A549 (cell line): Measurements from ENCODE around the gene EPHB1. TPM values are rescaled to one million over a fixed set of nuclear protein-coding genes. Genes with fewer than 3 reads are reported as not detected.

Experiments used
- ATAC-seq, 2 experiments: fragments of 200-7000 bp in 1 of 2; fragments of >200 bp in 1 of 2; cut with Nextera tagmentation in 1 of 2; cut with Tn5 transposase in 1 of 2; 3 replicates each; pipeline versions ENCODE4 v1.8.0 to v1.9.1; 2018 to 2020; ENCODE audit warnings: mild to moderate bottlenecking in 1 of 2, moderate library complexity in 1 of 2
- CTCF ChIA-PET: fragments of 300-600 bp; sonication (Branson Sonifier 250); formaldehyde crosslinking; extraction: SDS; loops from one replicate; lab custom pipeline; 2021; ENCODE audit warnings: antibody characterized with exemption, inconsistent platforms; lab: Yijun Ruan, JAX
- POLR2A ChIA-PET: fragments of 350-600 bp; formaldehyde crosslinking; extraction: SDS; loops from one replicate; lab custom pipeline; 2021; ENCODE audit warnings: antibody characterized with exemption, inconsistent platforms; lab: Yijun Ruan, JAX
- DNase-seq, 2 experiments: peaks; one replicate each; pipeline versions ENCODE4 v3.0.0 to v3.0.0-alpha.2; 2011 to 2016; ENCODE audit warnings: low read depth in 1 of 2, low spot score in 1 of 2
- FAIRE-seq: peaks from 2 replicates; lab custom pipeline; 2011; peaks lifted over from hg19 to GRCh38; lab: Jason Lieb, UNC
- H3K27ac ChIP-seq, 2 experiments: fragments of >200 bp; sonication (Bioruptor Twin); formaldehyde crosslinking; 3 replicates each; pipeline ENCODE4 v1.5.1; 2016 to 2017
- H3K4me1 ChIP-seq: fragments of >200 bp; sonication (Bioruptor Twin); formaldehyde crosslinking; 3 replicates; pipeline ENCODE4 v1.6.1; 2016
- H3K4me2 ChIP-seq: fragments of >200 bp; sonication (Bioruptor Twin); formaldehyde crosslinking; 3 replicates; pipeline ENCODE4 v1.6.1; 2016
- H3K4me3 ChIP-seq: fragments of >200 bp; sonication (Bioruptor Twin); formaldehyde crosslinking; 3 replicates; pipeline ENCODE4 v1.5.1; 2016
- H3K9me3 ChIP-seq: fragments of >200 bp; sonication (Bioruptor Twin); formaldehyde crosslinking; 3 replicates; pipeline ENCODE4 v1.6.1; 2016
- BHLHE40 ChIP-seq: IDR thresholded peaks from 2 replicates; pipeline ENCODE4 v1.6.1; 2012; ENCODE audit warnings: low read depth, low read length, inconsistent platforms
- CBX2 ChIP-seq: fragments of 200-600 bp; sonication (generic); IDR thresholded peaks from 2 replicates; pipeline ENCODE4 v1.6.1; 2016; ENCODE audit warnings: low read depth, mild to moderate bottlenecking, borderline replicate concordance
- CBX8 ChIP-seq: fragments of 200-600 bp; sonication (generic); IDR thresholded peaks from 2 replicates; pipeline ENCODE4 v1.6.1; 2016
- CHD4 ChIP-seq: fragments of 200-600 bp; sonication (generic); IDR thresholded peaks from 2 replicates; pipeline ENCODE4 v1.6.1; 2016; ENCODE audit warnings: antibody characterized with exemption, mild to moderate bottlenecking, borderline replicate concordance
- EHF ChIP-seq: fragments of 250-450 bp; sonication (Bioruptor Pico); IDR thresholded peaks from 2 replicates; pipeline ENCODE4 v1.5.0; 2020; ENCODE audit warnings: mild to moderate bottlenecking
- EHMT2 ChIP-seq: fragments of 200-600 bp; sonication (generic); IDR thresholded peaks from 2 replicates; pipeline ENCODE4 v1.6.1; 2016; ENCODE audit warnings: antibody characterized with exemption, low read depth, mild to moderate bottlenecking, moderate library complexity
- ESRRA ChIP-seq: fragments of 150-350 bp; IDR thresholded peaks from 2 replicates; pipeline ENCODE4 v1.6.1; 2014; ENCODE audit warnings: mild to moderate bottlenecking, low read length, borderline replicate concordance
- FOSL2 ChIP-seq, 2 experiments: fragments of 450-650 bp in 1 of 2; fragments of >200 bp in 1 of 2; sonication (Bioruptor Twin) in 1 of 2; formaldehyde crosslinking; IDR thresholded peaks; 2 replicates each; pipeline versions ENCODE4 v1.5.0 to v1.6.1; 2016 to 2020; ENCODE audit warnings: mild to moderate bottlenecking in 1 of 2, moderate library complexity in 1 of 2
- HDAC2 ChIP-seq: fragments of 200-600 bp; sonication (generic); IDR thresholded peaks from 2 replicates; pipeline ENCODE4 v1.6.1; 2016
- HMGXB4 ChIP-seq: fragments of 250-450 bp; sonication (Bioruptor Pico); IDR thresholded peaks from 2 replicates; pipeline ENCODE4 v1.5.0; 2021; ENCODE audit warnings: mild to moderate bottlenecking, moderate library complexity, borderline replicate concordance
- HOXA7 ChIP-seq: fragments of 250-450 bp; sonication (Bioruptor Pico); IDR thresholded peaks from 2 replicates; pipeline ENCODE4 v1.5.0; 2020; ENCODE audit warnings: mild to moderate bottlenecking, moderate library complexity
- HOXB13 ChIP-seq: fragments of 250-450 bp; sonication (Bioruptor Pico); IDR thresholded peaks from 2 replicates; pipeline ENCODE4 v1.5.0; 2020; ENCODE audit warnings: low read depth, mild to moderate bottlenecking, moderate library complexity
- HOXB5 ChIP-seq: fragments of 250-450 bp; sonication (Bioruptor Pico); IDR thresholded peaks from 2 replicates; pipeline ENCODE4 v1.5.0; 2020; ENCODE audit warnings: mild to moderate bottlenecking, moderate library complexity
- JUN ChIP-seq, 2 experiments: fragments of >200 bp; sonication (Bioruptor Twin); formaldehyde crosslinking; IDR thresholded peaks; 2 replicates in 1 of 2; 3 replicates in 1 of 2; pipeline ENCODE4 v1.6.1; 2016 to 2017
- MAFK ChIP-seq: fragments of 450-650 bp; IDR thresholded peaks from 2 replicates; pipeline ENCODE4 v1.6.1; 2014; ENCODE audit not compliant: partially characterized antibody
- MAX ChIP-seq: IDR thresholded peaks from 2 replicates; pipeline ENCODE4 v1.6.1; 2012
- NFE2L2 ChIP-seq: fragments of 150-350 bp; conservative IDR thresholded peaks from 2 replicates; pipeline ENCODE4 v1.6.1; 2014; ENCODE audit warnings: low read length
- POLR2A ChIP-seq: IDR thresholded peaks from 2 replicates; pipeline ENCODE4 v1.6.1; 2012; ENCODE audit warnings: mild to moderate bottlenecking, low read length
- POLR2AphosphoS2 ChIP-seq: conservative IDR thresholded peaks from 2 replicates; pipeline ENCODE4 v1.6.1; 2012; ENCODE audit warnings: low read length, improper control_type of control experiment, inconsistent platforms
- RCOR1 ChIP-seq: fragments of 150-350 bp; IDR thresholded peaks from 2 replicates; pipeline ENCODE4 v1.6.1; 2014; ENCODE audit warnings: antibody characterized with exemption, low read length, low read depth
- REST ChIP-seq: fragments of 200-600 bp; sonication (generic); IDR thresholded peaks from 2 replicates; pipeline ENCODE4 v1.6.1; 2016; ENCODE audit warnings: antibody characterized with exemption, mild to moderate bottlenecking, moderate library complexity
- RNF2 ChIP-seq: fragments of 200-600 bp; sonication (generic); IDR thresholded peaks from 2 replicates; pipeline ENCODE4 v1.6.1; 2016; ENCODE audit warnings: low read depth, mild to moderate bottlenecking, antibody characterized with exemption, moderate library complexity, borderline replicate concordance
- SREBF2 ChIP-seq: fragments of 450-650 bp; IDR thresholded peaks from 2 replicates; pipeline ENCODE4 v1.6.1; 2014; ENCODE audit warnings: mild to moderate bottlenecking, moderate library complexity
- TP53 ChIP-seq: fragments of 250-450 bp; sonication (Bioruptor Pico); IDR thresholded peaks from 2 replicates; pipeline ENCODE4 v1.5.0; 2021; ENCODE audit warnings: mild to moderate bottlenecking, moderate library complexity
- ZFP36 ChIP-seq: fragments of 450-650 bp; IDR thresholded peaks from 2 replicates; pipeline ENCODE4 v1.6.1; 2014; ENCODE audit warnings: borderline replicate concordance; ENCODE audit not compliant: partially characterized antibody
- ZSCAN20 ChIP-seq: fragments of 250-450 bp; sonication (Bioruptor Pico); IDR thresholded peaks from 2 replicates; pipeline ENCODE4 v1.8.0; 2022; ENCODE audit warnings: mild to moderate bottlenecking, moderate library complexity
- WGBS: methylation state at CpG from one replicate; pipeline ENCODE4 v1.1.6; 2017; ENCODE audit errors: missing lambda C conversion rate; 5-methylcytosine and 5-hydroxymethylcytosine counted together
- polyA plus RNA-seq, 4 experiments: library from polyadenylated mRNA; depleted of rRNA in 3 of 4; stranded (reverse); fragments of >200 nt; fragmentation: RNase III in 1 of 4; extraction: RNeasy Plus Mini Kit Qiagen cat#74134 plus additional on column Dnase treatment in 1 of 4; gene quantifications; 2 replicates in 3 of 4; 3 replicates in 1 of 4; pipeline ENCODE4 v1.2.3, GENCODE V29; 2011 to 2017
- TF ChIP-seq, protein P1 (sequence below): fragments of >200 bp; sonication (Bioruptor Twin); formaldehyde crosslinking; IDR thresholded peaks from 2 replicates; pipeline ENCODE4 v1.6.1; 2016
- TF ChIP-seq, protein P2 (sequence below): fragments of 450-650 bp; IDR thresholded peaks from 2 replicates; pipeline ENCODE4 v1.6.1; 2014; ENCODE audit warnings: antibody characterized with exemption
- TF ChIP-seq, protein P3 (sequence below): IDR thresholded peaks from 2 replicates; pipeline ENCODE4 v1.6.1; 2012

Gene EPHB1
- polyA plus RNA-seq, 2 of the 4 experiments (the other 2 are of a cell fraction), result 0.18 to 0.21 TPM

DNA sequence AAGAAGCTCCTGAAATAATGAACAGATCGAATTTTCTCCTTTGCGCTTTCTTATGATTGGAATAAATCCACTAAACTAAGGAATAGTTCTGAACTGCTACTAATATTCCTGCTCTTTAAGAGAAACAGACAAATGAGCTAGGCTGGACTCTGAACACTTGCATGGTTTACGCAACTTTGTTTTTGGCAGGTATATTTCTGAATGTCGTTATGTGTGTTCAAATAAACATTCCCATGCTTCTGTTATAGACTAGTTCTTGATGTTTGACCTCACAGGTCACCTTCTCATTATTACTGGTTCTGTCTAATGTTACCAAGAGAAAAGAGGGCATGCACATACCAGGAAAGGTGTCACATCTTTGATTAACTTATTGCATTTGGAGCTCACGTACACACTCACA is 418.2 kb downstream of the EPHB1 start:
- H3K4me3 ChIP-seq, result no peak overlapping the region
- H3K4me1 ChIP-seq, result no peaks in the 10 kb centered on the region
- no peak for FAIRE-seq
- POLR2A ChIA-PET, result no interaction called here
- no peak for TF ChIP-seq HOXB13
- no peak for TF ChIP-seq CBX2
- TF ChIP-seq HOXA7 (CRISPR knock-in tag), result no peak
- TF ChIP-seq HDAC2, result no peak
- no peak for TF ChIP-seq POLR2AphosphoS2
- TF ChIP-seq, protein P1, sequence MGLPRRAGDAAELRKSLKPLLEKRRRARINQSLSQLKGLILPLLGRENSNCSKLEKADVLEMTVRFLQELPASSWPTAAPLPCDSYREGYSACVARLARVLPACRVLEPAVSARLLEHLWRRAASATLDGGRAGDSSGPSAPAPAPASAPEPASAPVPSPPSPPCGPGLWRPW, result no peak
- WGBS, result 27% methylated on average over 5 of the region's 5 CpGs
- no peak overlapping the region for H3K27ac ChIP-seq
- no peaks in the 10 kb centered on the region for H3K9me3 ChIP-seq
- H3K4me2 ChIP-seq, result no peak overlapping the region
- no peak for ATAC-seq
- no peak for DNase-seq
- CTCF ChIA-PET, result no interaction called here

- Histone ChIP-seq H3K4me2 (no peak overlapping the region), H3K4me3 (no peak overlapping the region), H3K27ac (no peak overlapping the region), H3K9me3 (no peaks in the 10 kb centered on the region), H3K4me1 (no peaks in the 10 kb centered on the region)
- POLR2A ChIA-PET, result no interaction called here
- ATAC-seq (no peak), FAIRE-seq (no peak), DNase-seq (no peak)
- CTCF ChIA-PET, result no interaction called here
- TF ChIP-seq JUN (IDR thresholded peaks at IDR 0.05), result no peak
- no peak for TF ChIP-seq RCOR1
- TF ChIP-seq POLR2A, result no peak
- TF ChIP-seq, protein P2, sequence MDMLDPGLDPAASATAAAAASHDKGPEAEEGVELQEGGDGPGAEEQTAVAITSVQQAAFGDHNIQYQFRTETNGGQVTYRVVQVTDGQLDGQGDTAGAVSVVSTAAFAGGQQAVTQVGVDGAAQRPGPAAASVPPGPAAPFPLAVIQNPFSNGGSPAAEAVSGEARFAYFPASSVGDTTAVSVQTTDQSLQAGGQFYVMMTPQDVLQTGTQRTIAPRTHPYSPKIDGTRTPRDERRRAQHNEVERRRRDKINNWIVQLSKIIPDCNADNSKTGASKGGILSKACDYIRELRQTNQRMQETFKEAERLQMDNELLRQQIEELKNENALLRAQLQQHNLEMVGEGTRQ, result no peak
- TF ChIP-seq FOSL2 (IDR thresholded peaks at IDR 0.05), result no peak
- TF ChIP-seq FOSL2 (CRISPR knock-in tag; IDR thresholded peaks at IDR 0.05), result no peak
- no peak for TF ChIP-seq RNF2
- TF ChIP-seq ESRRA, result no peak
- no peak for TF ChIP-seq TP53 (CRISPR knock-in tag)
- no peak for TF ChIP-seq MAFK
- no peak for TF ChIP-seq MAX
- no peak for TF ChIP-seq SREBF2
- no peak for TF ChIP-seq HMGXB4 (CRISPR knock-in tag)
- TF ChIP-seq HOXB5 (CRISPR knock-in tag), result no peak
- TF ChIP-seq EHF (CRISPR knock-in tag), result no peak
- no peak for TF ChIP-seq ZSCAN20 (CRISPR knock-in tag)
- TF ChIP-seq CBX2, result no peak
- TF ChIP-seq ZFP36, result no peak
- no peak for TF ChIP-seq NFE2L2
- no peak for TF ChIP-seq EHMT2
- WGBS, result 8% methylated on average over 5 of the region's 5 CpGs
Observed at GRCh38 chr3:135213822-135214221, 418.8 kb downstream of the EPHB1 start.

DNA sequence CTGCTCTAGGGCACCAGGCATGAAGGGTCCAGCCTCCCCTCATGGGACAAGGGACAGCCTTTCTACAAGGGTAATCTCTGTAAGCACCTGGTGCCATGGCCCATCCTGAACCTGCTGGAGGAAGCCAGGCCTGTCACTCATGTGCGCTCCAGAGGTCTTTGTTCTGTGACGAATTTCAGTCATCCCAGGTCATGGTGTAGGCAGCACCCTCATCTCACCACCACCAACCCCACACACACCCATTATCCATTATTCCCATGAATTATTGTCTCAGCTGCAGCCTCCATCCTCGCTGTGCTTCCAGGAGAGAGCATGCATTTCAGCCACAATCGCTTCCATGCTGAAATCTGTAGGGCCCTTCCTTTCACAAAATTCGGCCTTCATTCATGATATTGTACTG is 419.3 kb downstream of the EPHB1 start:
- no peaks in the 10 kb centered on the region for H3K9me3 ChIP-seq
- no peak for DNase-seq
- no peak for ATAC-seq
- no peak overlapping the region for H3K4me2 ChIP-seq
- no peak for FAIRE-seq
- H3K27ac ChIP-seq, result no peak overlapping the region
- H3K4me1 ChIP-seq, result no peaks in the 10 kb centered on the region
- CTCF ChIA-PET, result no interaction called here
- H3K4me3 ChIP-seq, result no peak overlapping the region
- POLR2A ChIA-PET, result no interaction called here
- WGBS, result 34% methylated on average over 4 of the region's 5 CpGs
- TF ChIP-seq, protein P3, sequence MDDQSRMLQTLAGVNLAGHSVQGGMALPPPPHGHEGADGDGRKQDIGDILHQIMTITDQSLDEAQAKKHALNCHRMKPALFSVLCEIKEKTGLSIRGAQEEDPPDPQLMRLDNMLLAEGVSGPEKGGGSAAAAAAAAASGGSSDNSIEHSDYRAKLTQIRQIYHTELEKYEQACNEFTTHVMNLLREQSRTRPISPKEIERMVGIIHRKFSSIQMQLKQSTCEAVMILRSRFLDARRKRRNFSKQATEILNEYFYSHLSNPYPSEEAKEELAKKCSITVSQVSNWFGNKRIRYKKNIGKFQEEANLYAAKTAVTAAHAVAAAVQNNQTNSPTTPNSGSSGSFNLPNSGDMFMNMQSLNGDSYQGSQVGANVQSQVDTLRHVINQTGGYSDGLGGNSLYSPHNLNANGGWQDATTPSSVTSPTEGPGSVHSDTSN, result no peak
- TF ChIP-seq CBX8 (no peak), CHD4 (no peak), SREBF2 (no peak), HOXB5 (CRISPR knock-in tag) (no peak), REST (no peak), BHLHE40 (no peak)
